ENCODE measurements around the gene ONECUT3.

DNA sequence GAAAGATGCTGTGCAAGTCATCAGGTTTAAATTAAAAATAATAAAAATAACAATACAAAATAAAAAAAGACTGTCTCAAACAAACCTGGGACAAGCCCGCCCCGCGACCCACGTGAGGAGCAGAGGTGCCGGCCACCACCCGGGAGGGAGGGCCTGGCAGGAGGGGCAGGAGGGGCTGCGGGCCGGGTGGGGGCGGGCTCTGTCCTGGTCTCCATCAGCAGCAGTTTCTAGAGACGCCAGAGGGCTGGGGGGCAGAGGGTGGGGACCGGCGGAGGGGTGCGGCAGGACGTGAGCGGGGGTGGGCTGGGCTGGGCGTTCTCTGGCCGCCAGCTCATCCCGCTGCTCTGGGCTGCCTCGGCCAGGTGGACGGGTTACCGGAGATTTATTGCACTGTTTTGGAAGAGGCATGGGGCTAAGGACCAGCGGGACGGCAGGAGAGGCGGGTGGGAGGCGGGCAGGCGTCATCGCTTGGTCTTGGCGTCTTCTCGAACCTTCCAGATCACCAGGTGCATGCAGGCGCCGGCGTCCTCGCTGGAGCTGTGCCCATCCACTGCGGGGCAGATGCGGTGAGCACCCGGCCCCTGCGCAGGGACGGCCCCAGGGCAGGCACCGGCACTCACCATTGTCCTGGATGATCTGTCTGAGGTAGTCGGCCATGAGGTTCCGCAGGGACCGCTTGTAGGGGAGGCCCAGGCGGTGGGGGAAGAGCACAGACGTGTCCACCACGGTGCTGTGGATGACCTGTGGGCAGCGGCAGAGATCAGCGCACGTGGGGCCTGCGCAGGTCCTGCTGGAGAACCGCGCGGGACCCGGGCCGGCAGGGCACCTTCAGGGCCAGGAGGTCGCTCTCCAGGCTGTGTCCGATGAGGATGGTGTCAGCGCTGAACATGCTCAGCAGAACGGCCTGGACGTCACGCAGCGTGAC, 62.6 kb downstream of the ONECUT3 start:
- TF ChIP-seq, protein P1, sequence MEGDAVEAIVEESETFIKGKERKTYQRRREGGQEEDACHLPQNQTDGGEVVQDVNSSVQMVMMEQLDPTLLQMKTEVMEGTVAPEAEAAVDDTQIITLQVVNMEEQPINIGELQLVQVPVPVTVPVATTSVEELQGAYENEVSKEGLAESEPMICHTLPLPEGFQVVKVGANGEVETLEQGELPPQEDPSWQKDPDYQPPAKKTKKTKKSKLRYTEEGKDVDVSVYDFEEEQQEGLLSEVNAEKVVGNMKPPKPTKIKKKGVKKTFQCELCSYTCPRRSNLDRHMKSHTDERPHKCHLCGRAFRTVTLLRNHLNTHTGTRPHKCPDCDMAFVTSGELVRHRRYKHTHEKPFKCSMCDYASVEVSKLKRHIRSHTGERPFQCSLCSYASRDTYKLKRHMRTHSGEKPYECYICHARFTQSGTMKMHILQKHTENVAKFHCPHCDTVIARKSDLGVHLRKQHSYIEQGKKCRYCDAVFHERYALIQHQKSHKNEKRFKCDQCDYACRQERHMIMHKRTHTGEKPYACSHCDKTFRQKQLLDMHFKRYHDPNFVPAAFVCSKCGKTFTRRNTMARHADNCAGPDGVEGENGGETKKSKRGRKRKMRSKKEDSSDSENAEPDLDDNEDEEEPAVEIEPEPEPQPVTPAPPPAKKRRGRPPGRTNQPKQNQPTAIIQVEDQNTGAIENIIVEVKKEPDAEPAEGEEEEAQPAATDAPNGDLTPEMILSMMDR (tag by site-specific recombination; IDR thresholded peaks at IDR 0.05), result no peak
- TF ChIP-seq, protein P2, sequence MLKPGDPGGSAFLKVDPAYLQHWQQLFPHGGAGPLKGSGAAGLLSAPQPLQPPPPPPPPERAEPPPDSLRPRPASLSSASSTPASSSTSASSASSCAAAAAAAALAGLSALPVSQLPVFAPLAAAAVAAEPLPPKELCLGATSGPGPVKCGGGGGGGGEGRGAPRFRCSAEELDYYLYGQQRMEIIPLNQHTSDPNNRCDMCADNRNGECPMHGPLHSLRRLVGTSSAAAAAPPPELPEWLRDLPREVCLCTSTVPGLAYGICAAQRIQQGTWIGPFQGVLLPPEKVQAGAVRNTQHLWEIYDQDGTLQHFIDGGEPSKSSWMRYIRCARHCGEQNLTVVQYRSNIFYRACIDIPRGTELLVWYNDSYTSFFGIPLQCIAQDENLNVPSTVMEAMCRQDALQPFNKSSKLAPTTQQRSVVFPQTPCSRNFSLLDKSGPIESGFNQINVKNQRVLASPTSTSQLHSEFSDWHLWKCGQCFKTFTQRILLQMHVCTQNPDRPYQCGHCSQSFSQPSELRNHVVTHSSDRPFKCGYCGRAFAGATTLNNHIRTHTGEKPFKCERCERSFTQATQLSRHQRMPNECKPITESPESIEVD (tag by site-specific recombination; IDR thresholded peaks at IDR 0.05), result no peak
- TF ChIP-seq ZNF157 (tag by site-specific recombination; IDR thresholded peaks at IDR 0.05) (no peak), ZNF10 (tag by site-specific recombination; IDR thresholded peaks at IDR 0.05) (no peak)

Measured in HEK293 (cell line).